Measurements from ENCODE around the gene ALOX15B. TPM values are rescaled to one million over a fixed set of nuclear protein-coding genes. Genes with fewer than 3 reads are reported as not detected.

ALOX15B gene
- total and polyA plus RNA-seq, 2 donors (not counting 1 experiment from before 2014, with no cell fraction given), result not detected

- no peaks in the 10 kb centered on the region for H4K20me1 ChIP-seq (ENCODE audit: control insufficient read depth, extremely low read depth, insufficient read depth, low read length)
- H3K4me3 ChIP-seq (replicated peaks in 1 of 4; ENCODE audit: control extremely low read depth in 1 of 4, insufficient read depth in 1 of 4, low read depth in 3 of 4, low read length in 4 of 4), result peak overlapping the region in 1 of 4 experiments; percentile 46
- H3K4me2 ChIP-seq (ENCODE audit: extremely low read depth, insufficient read depth, low read length), result peak overlapping the region; percentile 93
- H3K4me1 ChIP-seq (ENCODE audit: control insufficient read depth, extremely low read depth, insufficient read depth, low read length), result peaks cover 2% of the 10 kb centered on the region
- H2AFZ ChIP-seq (ENCODE audit: low read length), result no peak overlapping the region
- DNase-seq (ENCODE audit: low read depth in 2 of 2), result no peak
- no peak overlapping the region for H3K9ac ChIP-seq (ENCODE audit: insufficient read depth, low read length)
- H3K36me3 ChIP-seq (ENCODE audit: control insufficient read depth, insufficient read depth, low read length), result no peaks in the 10 kb centered on the region
- H3K9me3 ChIP-seq (ENCODE audit: control insufficient read depth, insufficient read depth, low read depth, low read length), result no peaks in the 10 kb centered on the region
- H3K27me3 ChIP-seq (ENCODE audit: control insufficient read depth, insufficient read depth, low read length), result peaks cover 26% of the 10 kb centered on the region
- H3K79me2 ChIP-seq (ENCODE audit: control insufficient read depth, insufficient read depth, low read length), result no peaks in the 10 kb centered on the region
- TF ChIP-seq EZH2 (IDR thresholded peaks at IDR 0.05; ENCODE audit: low read length, missing control alignments), result no peak
- TF ChIP-seq CTCF (conservative IDR thresholded peaks at IDR 0.05 in 1 of 2, IDR thresholded peaks at IDR 0.05 in 1 of 2; ENCODE audit: low read depth in 1 of 2, low read length in 2 of 2), result no peak
- H3K27ac ChIP-seq (ENCODE audit: insufficient read depth, low read length), result no peak overlapping the region
Observed at GRCh38 chr17:8080208-8080798, 41.4 kb downstream of the ALOX15B start.

- H3K27ac ChIP-seq (ENCODE audit: insufficient read depth, low read length), result no peak overlapping the region
- no peaks in the 10 kb centered on the region for H3K79me2 ChIP-seq (ENCODE audit: control insufficient read depth, insufficient read depth, low read length)
- no peaks in the 10 kb centered on the region for H3K9me3 ChIP-seq (ENCODE audit: control insufficient read depth, insufficient read depth, low read depth, low read length)
- H3K36me3 ChIP-seq (ENCODE audit: control insufficient read depth, insufficient read depth, low read length), result no peaks in the 10 kb centered on the region
- no peaks in the 10 kb centered on the region for H4K20me1 ChIP-seq (ENCODE audit: control insufficient read depth, extremely low read depth, insufficient read depth, low read length)
- H3K4me2 ChIP-seq (ENCODE audit: extremely low read depth, insufficient read depth, low read length), result no peak overlapping the region
- no peak overlapping the region for H3K4me3 ChIP-seq (replicated peaks in 1 of 4; ENCODE audit: control extremely low read depth in 1 of 4, insufficient read depth in 1 of 4, low read depth in 3 of 4, low read length in 4 of 4)
- H3K4me1 ChIP-seq (ENCODE audit: control insufficient read depth, extremely low read depth, insufficient read depth, low read length), result peaks cover 2% of the 10 kb centered on the region
- H2AFZ ChIP-seq (ENCODE audit: low read length), result no peak overlapping the region
- no peak overlapping the region for H3K9ac ChIP-seq (ENCODE audit: insufficient read depth, low read length)
- no peak for TF ChIP-seq EZH2 (IDR thresholded peaks at IDR 0.05; ENCODE audit: low read length, missing control alignments)
- no peak for TF ChIP-seq CTCF (conservative IDR thresholded peaks at IDR 0.05 in 1 of 2, IDR thresholded peaks at IDR 0.05 in 1 of 2; ENCODE audit: low read depth in 1 of 2, low read length in 2 of 2)
- H3K27me3 ChIP-seq (ENCODE audit: control insufficient read depth, insufficient read depth, low read length), result peaks cover 26% of the 10 kb centered on the region
- DNase-seq (ENCODE audit: low read depth in 2 of 2), result no peak
Observed at GRCh38 chr17:8080799-8081219, 42.0 kb downstream of the ALOX15B start.

DNA sequence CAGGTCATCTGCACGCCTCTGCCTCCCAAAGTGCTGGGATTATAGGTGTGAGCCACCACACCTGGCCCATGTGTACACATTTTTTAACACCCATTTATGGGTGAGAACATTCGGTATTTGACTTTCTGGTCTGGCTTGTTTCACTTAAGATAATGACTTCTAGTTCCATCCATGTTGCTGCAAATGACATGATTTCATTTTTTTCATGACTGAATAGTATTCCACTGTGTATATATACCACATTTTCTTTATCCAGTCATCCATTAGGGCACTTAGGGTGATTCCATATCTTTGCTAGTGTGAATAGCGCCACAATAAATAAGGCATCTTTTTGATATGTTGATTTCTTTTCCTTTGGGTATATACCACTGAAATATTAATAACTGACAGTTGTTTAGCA, 43.0 kb downstream of the ALOX15B start:
- no peak for DNase-seq (ENCODE audit: low read depth in 2 of 2)
- no peak overlapping the region for H3K27ac ChIP-seq (ENCODE audit: insufficient read depth, low read length)
- H3K27me3 ChIP-seq (ENCODE audit: control insufficient read depth, insufficient read depth, low read length), result peaks cover 23% of the 10 kb centered on the region
- no peaks in the 10 kb centered on the region for H3K9me3 ChIP-seq (ENCODE audit: control insufficient read depth, insufficient read depth, low read depth, low read length)
- no peak for TF ChIP-seq EZH2 (IDR thresholded peaks at IDR 0.05; ENCODE audit: low read length, missing control alignments)
- H3K4me1 ChIP-seq (ENCODE audit: control insufficient read depth, extremely low read depth, insufficient read depth, low read length), result peaks cover 2% of the 10 kb centered on the region
- H3K4me2 ChIP-seq (ENCODE audit: extremely low read depth, insufficient read depth, low read length), result no peak overlapping the region
- no peak overlapping the region for H3K9ac ChIP-seq (ENCODE audit: insufficient read depth, low read length)
- no peak overlapping the region for H3K4me3 ChIP-seq (replicated peaks in 1 of 4; ENCODE audit: control extremely low read depth in 1 of 4, insufficient read depth in 1 of 4, low read depth in 3 of 4, low read length in 4 of 4)
- H3K36me3 ChIP-seq (ENCODE audit: control insufficient read depth, insufficient read depth, low read length), result no peaks in the 10 kb centered on the region
- no peaks in the 10 kb centered on the region for H4K20me1 ChIP-seq (ENCODE audit: control insufficient read depth, extremely low read depth, insufficient read depth, low read length)
- H2AFZ ChIP-seq (ENCODE audit: low read length), result no peak overlapping the region
- no peaks in the 10 kb centered on the region for H3K79me2 ChIP-seq (ENCODE audit: control insufficient read depth, insufficient read depth, low read length)
